ENCODE data around the gene USPL1. TPM values are rescaled to one million over a fixed set of nuclear protein-coding genes. Genes with fewer than 3 reads are reported as not detected.
"Not testable (repeated sequence)": the region's sequence is repeated elsewhere in the genome, so short reads cannot be mapped to it uniquely, and the experiment has no call there.

Gene USPL1
- polyA plus RNA-seq, 2 donors, result 4.4 to 6.7 TPM

- Histone ChIP-seq H3K27ac (ENCODE audit: low read depth in 2 of 2, low read length in 1 of 2) (no peak overlapping the region), H3K4me1 (ENCODE audit: control insufficient read depth in 2 of 2, insufficient read depth in 2 of 2, low read length in 1 of 2) (no peaks in the 10 kb centered on the region), H3K4me3 (ENCODE audit: low read depth in 1 of 2, low read length in 2 of 2) (no peak overlapping the region), H3K27me3 (ENCODE audit: control insufficient read depth in 1 of 2, insufficient read depth in 2 of 2, low read length in 2 of 2) (no peaks in the 10 kb centered on the region), H3K9me3 (ENCODE audit: control insufficient read depth in 2 of 2, insufficient read depth in 1 of 2, low read depth in 1 of 2, low read length in 1 of 2) (no peaks in the 10 kb centered on the region), H3K36me3 (ENCODE audit: control insufficient read depth in 2 of 2, insufficient read depth in 2 of 2, low read length in 1 of 2) (no peaks in the 10 kb centered on the region)
- WGBS, 2 donors, result 72 to 73% methylated on average over 3 of the region's 3 CpGs
Observed at GRCh38 chr13:30585748-30586262, 31.9 kb upstream of the USPL1 start.

- Histone ChIP-seq H3K4me3 (ENCODE audit: low read depth in 1 of 2, low read length in 2 of 2) (no peak overlapping the region), H3K4me1 (ENCODE audit: control insufficient read depth in 2 of 2, insufficient read depth in 2 of 2, low read length in 1 of 2) (no peaks in the 10 kb centered on the region), H3K9me3 (ENCODE audit: control insufficient read depth in 2 of 2, insufficient read depth in 1 of 2, low read depth in 1 of 2, low read length in 1 of 2) (no peaks in the 10 kb centered on the region), H3K27me3 (ENCODE audit: control insufficient read depth in 1 of 2, insufficient read depth in 2 of 2, low read length in 2 of 2) (no peaks in the 10 kb centered on the region), H3K36me3 (ENCODE audit: control insufficient read depth in 2 of 2, insufficient read depth in 2 of 2, low read length in 1 of 2) (no peaks in the 10 kb centered on the region), H3K27ac (ENCODE audit: low read depth in 2 of 2, low read length in 1 of 2) (no peak overlapping the region)
- 44 to 69% methylated on average over 1 of the region's 1 CpG for WGBS, 2 donors
Observed at GRCh38 chr13:30587231-30587630, 30.5 kb upstream of the USPL1 start.

- Histone ChIP-seq H3K27me3 (ENCODE audit: control insufficient read depth in 1 of 2, insufficient read depth in 2 of 2, low read length in 2 of 2) (no peaks in the 10 kb centered on the region), H3K4me3 (ENCODE audit: low read depth in 1 of 2, low read length in 2 of 2) (no peak overlapping the region), H3K36me3 (ENCODE audit: control insufficient read depth in 2 of 2, insufficient read depth in 2 of 2, low read length in 1 of 2) (no peaks in the 10 kb centered on the region), H3K9me3 (ENCODE audit: control insufficient read depth in 2 of 2, insufficient read depth in 1 of 2, low read depth in 1 of 2, low read length in 1 of 2) (no peaks in the 10 kb centered on the region), H3K27ac (ENCODE audit: low read depth in 2 of 2, low read length in 1 of 2) (no peak overlapping the region), H3K4me1 (ENCODE audit: control insufficient read depth in 2 of 2, insufficient read depth in 2 of 2, low read length in 1 of 2) (no peaks in the 10 kb centered on the region)
Observed at GRCh38 chr13:30587739-30588138, 30.0 kb upstream of the USPL1 start.

DNA sequence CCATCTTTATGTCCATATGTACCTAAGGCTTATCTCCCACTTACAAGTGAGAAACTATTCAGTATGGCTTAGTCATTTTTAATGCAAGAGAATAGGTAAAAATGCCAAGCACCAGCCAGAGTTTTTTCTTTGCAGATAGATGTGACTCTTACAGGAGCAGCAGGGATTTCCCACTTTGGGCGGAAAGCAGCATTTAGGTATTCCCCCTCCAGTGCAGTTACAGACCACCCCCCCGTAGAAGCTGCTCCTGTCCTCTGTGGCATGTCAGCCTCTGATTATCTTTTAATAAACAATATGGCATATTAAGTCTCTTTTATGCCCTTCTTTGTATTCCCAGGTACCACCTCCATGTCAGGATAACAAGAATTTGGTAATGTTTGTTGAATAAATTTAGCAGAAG is 24.7 kb upstream of the USPL1 start:
- Histone ChIP-seq H3K27ac (ENCODE audit: low read depth in 2 of 2, low read length in 1 of 2) (no peak overlapping the region), H3K27me3 (ENCODE audit: control insufficient read depth in 1 of 2, insufficient read depth in 2 of 2, low read length in 2 of 2) (no peaks in the 10 kb centered on the region), H3K36me3 (ENCODE audit: control insufficient read depth in 2 of 2, insufficient read depth in 2 of 2, low read length in 1 of 2) (no peaks in the 10 kb centered on the region), H3K4me3 (ENCODE audit: low read depth in 1 of 2, low read length in 2 of 2) (no peak overlapping the region), H3K4me1 (ENCODE audit: control insufficient read depth in 2 of 2, insufficient read depth in 2 of 2, low read length in 1 of 2) (no peaks in the 10 kb centered on the region), H3K9me3 (ENCODE audit: control insufficient read depth in 2 of 2, insufficient read depth in 1 of 2, low read depth in 1 of 2, low read length in 1 of 2) (no peaks in the 10 kb centered on the region)
- WGBS, 2 donors, result 76 to 82% methylated on average over 2 of the region's 2 CpGs

DNA sequence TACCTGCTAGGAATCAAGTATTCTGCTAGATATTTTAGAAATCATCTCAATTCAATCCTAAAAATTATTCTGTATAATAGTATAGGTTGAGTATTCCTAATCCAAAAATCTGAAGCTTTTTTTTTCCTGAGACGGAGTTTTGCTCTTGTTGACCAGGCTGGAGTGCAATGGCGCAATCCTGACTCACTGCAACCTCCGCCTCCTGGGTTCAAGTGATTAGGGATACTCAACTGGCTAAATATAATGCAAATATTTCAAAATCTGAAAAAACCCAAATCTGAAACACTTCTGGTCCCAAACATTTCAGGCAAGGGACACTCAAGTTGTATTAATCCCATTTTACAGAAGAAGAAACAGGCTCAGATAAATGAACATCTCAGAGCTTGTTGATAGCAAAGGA is 17.2 kb upstream of the USPL1 start:
- H3K36me3 ChIP-seq (ENCODE audit: control insufficient read depth in 2 of 2, insufficient read depth in 2 of 2, low read length in 1 of 2), result no peaks in the 10 kb centered on the region
- WGBS, 2 donors, result 85 to 96% methylated on average over 3 of the region's 3 CpGs

DNA sequence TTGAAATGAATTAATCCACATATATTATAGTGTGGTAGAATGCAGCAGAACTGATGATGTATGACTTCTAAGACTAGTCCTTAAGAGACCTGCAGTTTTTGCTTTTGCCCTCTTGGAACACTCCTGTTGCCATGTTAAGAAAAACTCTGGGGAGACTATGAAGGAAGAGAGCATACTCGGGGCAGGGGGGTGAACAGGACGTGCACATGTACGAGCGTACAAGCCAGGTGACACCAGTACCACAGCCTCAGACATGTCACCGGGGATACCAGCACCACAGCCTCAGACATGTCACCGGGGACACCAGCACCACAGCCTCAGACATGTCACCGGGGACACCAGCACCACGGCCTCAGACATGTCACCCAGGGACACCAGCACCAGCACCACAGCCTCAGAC is 15.9 kb upstream of the USPL1 start:
- no peaks in the 10 kb centered on the region for H3K9me3 ChIP-seq (ENCODE audit: control insufficient read depth in 2 of 2, insufficient read depth in 1 of 2, low read depth in 1 of 2, low read length in 1 of 2)
- WGBS, 2 donors, result 93 to 97% methylated on average over 8 of the region's 8 CpGs
- no peaks in the 10 kb centered on the region for H3K36me3 ChIP-seq (ENCODE audit: control insufficient read depth in 2 of 2, insufficient read depth in 2 of 2, low read length in 1 of 2)
- H3K27me3 ChIP-seq (ENCODE audit: control insufficient read depth in 1 of 2, insufficient read depth in 2 of 2, low read length in 2 of 2), result no peaks in the 10 kb centered on the region
- no peak overlapping the region for H3K4me3 ChIP-seq (ENCODE audit: low read depth in 1 of 2, low read length in 2 of 2)
- H3K4me1 ChIP-seq (ENCODE audit: control insufficient read depth in 2 of 2, insufficient read depth in 2 of 2, low read length in 1 of 2), result no peaks in the 10 kb centered on the region
- H3K27ac ChIP-seq (ENCODE audit: low read depth in 2 of 2, low read length in 1 of 2), result no peak overlapping the region

More for the DNA sequence above, 17.2 kb upstream of the USPL1 start:
- Histone ChIP-seq H3K9me3 (ENCODE audit: control insufficient read depth in 2 of 2, insufficient read depth in 1 of 2, low read depth in 1 of 2, low read length in 1 of 2) (no peaks in the 10 kb centered on the region), H3K27ac (ENCODE audit: low read depth in 2 of 2, low read length in 1 of 2) (no peak overlapping the region), H3K27me3 (ENCODE audit: control insufficient read depth in 1 of 2, insufficient read depth in 2 of 2, low read length in 2 of 2) (no peaks in the 10 kb centered on the region), H3K4me3 (ENCODE audit: low read depth in 1 of 2, low read length in 2 of 2) (no peak overlapping the region), H3K4me1 (ENCODE audit: control insufficient read depth in 2 of 2, insufficient read depth in 2 of 2, low read length in 1 of 2) (no peaks in the 10 kb centered on the region)

GRCh38 chr13:30605052-30605451 is 12.7 kb upstream of the USPL1 start:
- Histone ChIP-seq H3K27ac (ENCODE audit: low read depth in 2 of 2, low read length in 1 of 2) (no peak overlapping the region), H3K4me1 (ENCODE audit: control insufficient read depth in 2 of 2, insufficient read depth in 2 of 2, low read length in 1 of 2) (no peaks in the 10 kb centered on the region), H3K36me3 (ENCODE audit: control insufficient read depth in 2 of 2, insufficient read depth in 2 of 2, low read length in 1 of 2) (no peaks in the 10 kb centered on the region), H3K9me3 (ENCODE audit: control insufficient read depth in 2 of 2, insufficient read depth in 1 of 2, low read depth in 1 of 2, low read length in 1 of 2) (no peaks in the 10 kb centered on the region), H3K4me3 (ENCODE audit: low read depth in 1 of 2, low read length in 2 of 2) (no peak overlapping the region), H3K27me3 (ENCODE audit: control insufficient read depth in 1 of 2, insufficient read depth in 2 of 2, low read length in 2 of 2) (no peaks in the 10 kb centered on the region)
- 86 to 92% methylated on average over 7 of the region's 7 CpGs for WGBS, 2 donors

GRCh38 chr13:30607186-30607585 is 10.5 kb upstream of the USPL1 start:
- not testable (repeated sequence) for H3K4me3 ChIP-seq (ENCODE audit: low read depth in 1 of 2, low read length in 2 of 2); H3K9me3 ChIP-seq (ENCODE audit: control insufficient read depth in 2 of 2, insufficient read depth in 1 of 2, low read depth in 1 of 2, low read length in 1 of 2); H3K27ac ChIP-seq (ENCODE audit: low read depth in 2 of 2, low read length in 1 of 2); H3K4me1 ChIP-seq (ENCODE audit: control insufficient read depth in 2 of 2, insufficient read depth in 2 of 2, low read length in 1 of 2); H3K27me3 ChIP-seq (ENCODE audit: control insufficient read depth in 1 of 2, insufficient read depth in 2 of 2, low read length in 2 of 2); H3K36me3 ChIP-seq (ENCODE audit: control insufficient read depth in 2 of 2, insufficient read depth in 2 of 2, low read length in 1 of 2)
- 91 to 94% methylated on average over 6 of the region's 6 CpGs for WGBS, 2 donors

DNA sequence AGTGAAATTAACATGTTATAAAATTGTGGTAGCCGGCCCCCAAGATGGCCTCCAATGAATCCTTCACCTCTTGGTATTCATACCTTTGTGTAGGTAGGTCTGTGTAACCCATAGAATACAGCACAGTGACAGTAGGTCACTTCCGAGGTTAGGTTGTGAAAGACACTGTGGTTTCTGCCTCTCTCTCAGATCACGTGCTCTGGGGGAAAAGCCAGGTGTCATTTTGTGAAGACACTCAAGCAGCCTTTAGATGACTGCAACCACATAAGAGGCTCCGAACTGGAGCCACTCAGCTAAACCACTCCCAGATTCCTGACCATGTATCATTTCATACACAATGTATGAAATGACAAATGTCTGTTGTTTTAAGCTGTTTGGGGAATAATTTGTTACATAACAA is 9.8 kb upstream of the USPL1 start:
- Histone ChIP-seq H3K4me3 (ENCODE audit: low read depth in 1 of 2, low read length in 2 of 2) (no peak overlapping the region), H3K27me3 (ENCODE audit: control insufficient read depth in 1 of 2, insufficient read depth in 2 of 2, low read length in 2 of 2) (no peaks in the 10 kb centered on the region), H3K27ac (ENCODE audit: low read depth in 2 of 2, low read length in 1 of 2) (no peak overlapping the region), H3K4me1 (ENCODE audit: control insufficient read depth in 2 of 2, insufficient read depth in 2 of 2, low read length in 1 of 2) (peaks cover 0 to under 1% of the 10 kb centered on the region in 2 donors), H3K9me3 (ENCODE audit: control insufficient read depth in 2 of 2, insufficient read depth in 1 of 2, low read depth in 1 of 2, low read length in 1 of 2) (no peaks in the 10 kb centered on the region), H3K36me3 (ENCODE audit: control insufficient read depth in 2 of 2, insufficient read depth in 2 of 2, low read length in 1 of 2) (no peaks in the 10 kb centered on the region)
- WGBS, 2 donors, result 80 to 84% methylated on average over 4 of the region's 4 CpGs

DNA sequence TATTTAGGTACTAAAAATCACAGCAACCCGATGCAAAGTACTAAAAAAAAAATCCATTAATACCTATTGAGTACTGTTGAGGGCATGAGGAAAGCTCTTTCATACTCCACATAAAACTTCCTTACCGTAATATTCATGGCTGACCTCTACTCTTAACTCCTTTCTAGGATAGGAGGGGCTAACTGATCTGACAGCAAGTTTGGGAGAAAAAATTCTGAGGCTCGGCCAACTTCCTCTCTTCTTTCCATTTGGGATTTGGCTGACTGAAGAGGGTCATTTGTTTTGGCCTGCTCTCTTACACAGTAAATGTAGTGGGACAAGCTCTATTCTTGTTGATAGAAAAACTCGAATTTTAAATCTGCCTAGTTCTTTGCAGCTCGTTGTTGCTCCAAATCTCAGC is 9.4 kb upstream of the USPL1 start:
- Histone ChIP-seq H3K4me1 (ENCODE audit: control insufficient read depth in 2 of 2, insufficient read depth in 2 of 2, low read length in 1 of 2) (peaks cover 0 to 2% of the 10 kb centered on the region in 2 donors), H3K4me3 (ENCODE audit: low read depth in 1 of 2, low read length in 2 of 2) (no peak overlapping the region), H3K36me3 (ENCODE audit: control insufficient read depth in 2 of 2, insufficient read depth in 2 of 2, low read length in 1 of 2) (no peaks in the 10 kb centered on the region), H3K9me3 (ENCODE audit: control insufficient read depth in 2 of 2, insufficient read depth in 1 of 2, low read depth in 1 of 2, low read length in 1 of 2) (no peaks in the 10 kb centered on the region), H3K27me3 (ENCODE audit: control insufficient read depth in 1 of 2, insufficient read depth in 2 of 2, low read length in 2 of 2) (no peaks in the 10 kb centered on the region), H3K27ac (ENCODE audit: low read depth in 2 of 2, low read length in 1 of 2) (no peak overlapping the region)
- WGBS, 2 donors, result 50 to 60% methylated on average over 5 of the region's 5 CpGs

Measured in esophagus (tissue), 2 donors.